Measurements from ENCODE around the gene CYP27C1. TPM values are rescaled to one million over a fixed set of nuclear protein-coding genes. Genes with fewer than 3 reads are reported as not detected.

The CYP27C1 gene
- total and polyA plus RNA-seq, 2 of the 13 experiments (the other 11 are each of a cell fraction or from before 2014, with no cell fraction given), result not detected

DNA sequence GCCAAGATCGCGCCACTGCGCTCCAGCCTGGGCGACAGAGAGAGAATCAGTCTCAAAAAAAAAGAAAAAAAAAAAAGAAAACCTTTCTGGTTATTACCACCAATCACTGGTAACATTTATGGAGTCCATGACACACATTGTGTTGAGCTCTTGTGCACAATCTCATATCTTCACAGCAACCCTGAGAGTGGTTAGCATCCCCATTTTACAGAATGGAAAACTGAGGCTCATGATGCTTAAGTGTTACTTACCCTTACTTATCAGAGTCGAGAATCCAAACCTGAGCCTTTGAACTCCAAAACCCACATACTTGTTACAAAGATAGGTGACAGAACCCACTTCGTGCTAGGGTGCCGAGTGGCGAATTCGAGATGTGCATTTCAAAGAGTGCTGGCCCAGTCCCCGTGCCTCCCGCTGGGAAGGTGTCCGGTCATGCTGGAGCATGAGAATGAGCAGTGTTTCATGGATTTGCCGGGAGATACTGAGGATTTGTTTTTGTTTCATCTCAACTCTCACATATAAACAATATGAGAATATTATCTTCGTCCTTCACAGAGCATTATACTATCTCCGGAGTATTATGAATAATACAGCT is 50.9 kb downstream of the CYP27C1 start:
- CTCF ChIA-PET (ENCODE audit: low intra/inter-chr PET ratio, low total read pairs), result no interaction called here
- H4K20me1 ChIP-seq (ENCODE audit: insufficient read depth, low read length), result no peaks in the 10 kb centered on the region
- in situ Hi-C loops (cut with HindIII; ENCODE audit: extremely low pct_ligation_motif_present, low pct_unique_long_range_greater_than_20kb) (no loop called here), intact Hi-C loops (cut with micrococcal nuclease; ENCODE audit: unreplicated experiment) (no loop called here)
- H3K4me1 ChIP-seq (ENCODE audit: insufficient read depth, low read length), result no peaks in the 10 kb centered on the region
- peaks cover 4 to 9% of the 10 kb centered on the region in 2 experiments; a peak in 3 of 5 replicates for H3K27me3 ChIP-seq (ENCODE audit: control insufficient read depth in 1 of 2, insufficient read depth in 2 of 2, low read length in 2 of 2)
- no peaks in the 10 kb centered on the region for H3K36me3 ChIP-seq (replicated peaks in 1 of 2; ENCODE audit: control insufficient read depth in 1 of 2, insufficient read depth in 2 of 2, low read length in 2 of 2)
- no peaks in the 10 kb centered on the region for H3K9me3 ChIP-seq (ENCODE audit: low read length)
- no peak for FAIRE-seq
- H3K4me2 ChIP-seq (ENCODE audit: low read depth, low read length), result no peak overlapping the region
- H2AFZ ChIP-seq (ENCODE audit: low read length), result no peak overlapping the region
- no peak for DNase-seq (ENCODE audit: low spot score)
- no peak overlapping the region for H3K9ac ChIP-seq (ENCODE audit: insufficient read depth, low read depth, low read length)
- no TSS peak for BruUV-seq (replicated peaks)
- TF ChIP-seq, protein P1, sequence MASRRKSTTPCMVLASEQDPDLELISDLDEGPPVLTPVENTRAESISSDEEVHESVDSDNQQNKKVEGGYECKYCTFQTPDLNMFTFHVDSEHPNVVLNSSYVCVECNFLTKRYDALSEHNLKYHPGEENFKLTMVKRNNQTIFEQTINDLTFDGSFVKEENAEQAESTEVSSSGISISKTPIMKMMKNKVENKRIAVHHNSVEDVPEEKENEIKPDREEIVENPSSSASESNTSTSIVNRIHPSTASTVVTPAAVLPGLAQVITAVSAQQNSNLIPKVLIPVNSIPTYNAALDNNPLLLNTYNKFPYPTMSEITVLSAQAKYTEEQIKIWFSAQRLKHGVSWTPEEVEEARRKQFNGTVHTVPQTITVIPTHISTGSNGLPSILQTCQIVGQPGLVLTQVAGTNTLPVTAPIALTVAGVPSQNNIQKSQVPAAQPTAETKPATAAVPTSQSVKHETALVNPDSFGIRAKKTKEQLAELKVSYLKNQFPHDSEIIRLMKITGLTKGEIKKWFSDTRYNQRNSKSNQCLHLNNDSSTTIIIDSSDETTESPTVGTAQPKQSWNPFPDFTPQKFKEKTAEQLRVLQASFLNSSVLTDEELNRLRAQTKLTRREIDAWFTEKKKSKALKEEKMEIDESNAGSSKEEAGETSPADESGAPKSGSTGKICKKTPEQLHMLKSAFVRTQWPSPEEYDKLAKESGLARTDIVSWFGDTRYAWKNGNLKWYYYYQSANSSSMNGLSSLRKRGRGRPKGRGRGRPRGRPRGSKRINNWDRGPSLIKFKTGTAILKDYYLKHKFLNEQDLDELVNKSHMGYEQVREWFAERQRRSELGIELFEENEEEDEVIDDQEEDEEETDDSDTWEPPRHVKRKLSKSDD (CRISPR knock-in tag; IDR thresholded peaks at IDR 0.05; ENCODE audit: low read depth), result no peak
- peak; percentile 83 for TF ChIP-seq ZNF629 (CRISPR knock-in tag; conservative IDR thresholded peaks at IDR 0.05)
- no peaks in the 10 kb centered on the region for H3K79me2 ChIP-seq (ENCODE audit: insufficient read depth, low read length)
- no peak for ATAC-seq
- H3K4me3 ChIP-seq (replicated peaks in 1 of 3; ENCODE audit: insufficient read depth in 1 of 3, low read depth in 2 of 3, low read length in 3 of 3), result no peak overlapping the region
- 80% methylated on average over 15 of the region's 15 CpGs for WGBS (ENCODE audit: low lambda C conversion rate)
- H3K27ac ChIP-seq (ENCODE audit: extremely low read length, insufficient read depth, low read length), result no peak overlapping the region
- POLR2A ChIA-PET, result no interaction called here

DNA sequence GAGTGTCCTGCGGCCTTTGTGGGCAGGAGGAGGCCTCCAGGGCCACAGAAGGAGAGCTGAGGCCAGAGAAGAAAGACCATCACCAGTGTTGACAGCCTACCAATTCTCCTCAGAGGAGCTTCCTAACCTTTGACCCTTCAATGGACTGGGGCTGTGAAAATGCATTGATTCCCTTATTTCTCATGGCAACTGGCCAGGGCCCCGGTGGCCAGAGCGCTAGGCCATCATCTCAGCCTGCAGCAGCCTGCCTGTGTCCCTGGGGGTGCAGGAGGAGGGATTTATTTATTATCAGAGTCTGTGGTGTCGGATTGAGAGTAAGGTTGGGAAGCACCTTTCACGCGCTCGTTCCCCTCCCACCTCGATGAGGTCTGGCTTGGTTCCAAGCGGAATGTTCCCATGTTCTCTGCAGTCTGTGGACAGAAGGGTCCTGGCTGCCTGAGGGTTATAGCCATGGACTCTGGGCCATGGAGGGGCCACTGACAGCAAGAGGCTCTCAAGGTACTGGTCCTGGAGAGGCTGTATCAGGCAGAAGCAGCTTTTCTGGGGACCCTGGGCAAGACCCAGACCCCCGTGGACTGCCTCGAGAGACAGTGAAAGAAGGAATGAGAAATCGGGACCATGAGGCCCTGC is 53.8 kb downstream of the CYP27C1 start:
- TF ChIP-seq NR2F6 (IDR thresholded peaks at IDR 0.05) (no peak), NR2F6 (CRISPR knock-in tag; IDR thresholded peaks at IDR 0.05) (peak; percentile 12; the same call in 1 of the 2 replicates), ZNF251 (CRISPR knock-in tag; IDR thresholded peaks at IDR 0.05) (no peak)
- Histone ChIP-seq H3K27ac (ENCODE audit: extremely low read length, insufficient read depth, low read length) (no peak overlapping the region), H3K4me1 (ENCODE audit: insufficient read depth, low read length) (no peaks in the 10 kb centered on the region)

More for the DNA sequence above, 53.8 kb downstream of the CYP27C1 start:
- DNase-seq (ENCODE audit: low spot score) (no peak), FAIRE-seq (no peak), ATAC-seq (peak; percentile 17; the same call in 2 of the 3 replicates)
- H2AFZ ChIP-seq (ENCODE audit: low read length), result no peak overlapping the region
- H3K27me3 ChIP-seq (ENCODE audit: control insufficient read depth in 1 of 2, insufficient read depth in 2 of 2, low read length in 2 of 2), result peaks cover 4 to 12% of the 10 kb centered on the region in 2 experiments; a peak in 3 of 5 replicates
- no peaks in the 10 kb centered on the region for H4K20me1 ChIP-seq (ENCODE audit: insufficient read depth, low read length)
- no peaks in the 10 kb centered on the region for H3K79me2 ChIP-seq (ENCODE audit: insufficient read depth, low read length)
- no peak overlapping the region for H3K9ac ChIP-seq (ENCODE audit: insufficient read depth, low read depth, low read length)
- H3K9me3 ChIP-seq (ENCODE audit: low read length), result no peaks in the 10 kb centered on the region
- ChIA-PET POLR2A (no interaction called here), CTCF (ENCODE audit: low intra/inter-chr PET ratio, low total read pairs) (no interaction called here)
- intact Hi-C loops (cut with micrococcal nuclease; ENCODE audit: unreplicated experiment) (no loop called here), in situ Hi-C loops (cut with HindIII; ENCODE audit: extremely low pct_ligation_motif_present, low pct_unique_long_range_greater_than_20kb) (no loop called here)
- no TSS peak for BruUV-seq (replicated peaks)
- no peaks in the 10 kb centered on the region for H3K36me3 ChIP-seq (replicated peaks in 1 of 2; ENCODE audit: control insufficient read depth in 1 of 2, insufficient read depth in 2 of 2, low read length in 2 of 2)
- no peak overlapping the region for H3K4me2 ChIP-seq (ENCODE audit: low read depth, low read length)
- WGBS (ENCODE audit: low lambda C conversion rate), result 23% methylated on average over 12 of the region's 12 CpGs
- no peak overlapping the region for H3K4me3 ChIP-seq (replicated peaks in 1 of 3; ENCODE audit: insufficient read depth in 1 of 3, low read depth in 2 of 3, low read length in 3 of 3)

All from HepG2 (cell line).